HPDE6-E6E7 (cell line): ENCODE data around the gene SLC39A11.

Experiments
- DNase-seq: peaks from one replicate; pipeline ENCODE4 v3.0.0; 2011; ENCODE audit warnings: missing footprints; ENCODE audit errors: extremely low spot score

The SLC39A11 gene

DNA sequence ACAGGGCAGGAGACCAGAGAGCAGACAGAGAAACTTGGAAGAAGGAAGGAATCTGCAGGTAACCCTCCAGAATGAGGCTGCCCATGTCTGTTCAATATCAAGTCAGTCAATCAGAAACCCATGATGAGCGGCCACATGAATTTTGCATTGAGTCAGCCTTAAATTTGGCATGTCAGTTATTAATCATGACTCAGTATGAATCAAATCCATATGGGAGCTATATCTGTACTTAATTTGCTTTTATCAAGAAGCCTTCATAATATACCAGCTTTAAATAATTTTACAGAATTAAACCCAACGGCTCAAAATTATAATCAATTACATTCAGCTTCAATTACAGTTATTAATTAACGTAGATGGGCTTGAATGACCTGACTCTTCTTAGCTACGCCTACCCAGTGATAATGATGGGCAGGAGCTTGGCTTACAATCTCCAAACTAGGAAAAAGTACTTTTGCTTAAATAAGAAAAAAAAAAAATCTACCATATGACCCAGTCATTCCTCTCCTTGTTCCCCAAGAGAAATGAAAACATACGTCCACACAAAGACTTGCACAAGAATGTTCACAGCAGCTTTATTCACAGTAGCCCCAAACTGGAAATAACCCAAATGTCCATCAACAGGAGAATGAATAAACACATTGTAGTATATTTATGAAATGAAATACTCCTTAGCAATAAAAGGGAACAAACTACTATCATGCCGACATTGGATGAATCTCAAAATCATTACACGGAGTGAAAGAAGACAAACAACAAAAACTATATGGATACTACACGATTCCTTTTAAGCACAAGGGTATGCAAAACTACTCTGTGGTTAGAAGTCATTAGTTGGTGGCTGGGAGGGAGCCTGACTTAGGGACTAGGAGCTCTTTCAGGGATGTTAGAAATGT lies 48.6 kb downstream of the SLC39A11 start:
- DNase-seq = no peak

- DNase-seq = no peak
Measured at GRCh38 chr17:73042809-73043685, 49.4 kb downstream of the SLC39A11 start.

DNA sequence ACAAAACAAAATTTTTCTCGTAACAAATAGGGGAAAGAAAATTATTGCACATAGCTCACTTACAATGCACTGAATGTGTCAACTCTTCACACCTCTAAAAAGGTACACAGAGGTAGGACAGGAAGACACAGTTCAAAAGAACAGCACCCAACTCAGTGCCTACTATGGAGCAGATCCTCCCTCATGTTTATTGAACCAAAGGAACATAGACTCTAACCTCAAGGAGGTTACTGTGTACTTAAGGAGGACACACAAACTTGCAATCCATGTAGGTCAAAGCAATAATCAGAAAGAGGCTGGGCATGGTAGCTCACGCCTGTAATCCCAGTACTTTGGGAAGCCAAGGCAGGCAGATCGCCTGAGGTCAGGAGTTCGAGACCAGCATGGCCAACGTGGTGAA lies 50.3 kb downstream of the SLC39A11 start:
- DNase-seq = no peak

- DNase-seq = no peak
Measured at GRCh38 chr17:73039282-73039681, 53.2 kb downstream of the SLC39A11 start.

GRCh38 chr17:73031472-73031871 lies 61.0 kb downstream of the SLC39A11 start:
- DNase-seq = no peak

GRCh38 chr17:73030995-73031394 lies 61.5 kb downstream of the SLC39A11 start:
- no peak for DNase-seq

DNA sequence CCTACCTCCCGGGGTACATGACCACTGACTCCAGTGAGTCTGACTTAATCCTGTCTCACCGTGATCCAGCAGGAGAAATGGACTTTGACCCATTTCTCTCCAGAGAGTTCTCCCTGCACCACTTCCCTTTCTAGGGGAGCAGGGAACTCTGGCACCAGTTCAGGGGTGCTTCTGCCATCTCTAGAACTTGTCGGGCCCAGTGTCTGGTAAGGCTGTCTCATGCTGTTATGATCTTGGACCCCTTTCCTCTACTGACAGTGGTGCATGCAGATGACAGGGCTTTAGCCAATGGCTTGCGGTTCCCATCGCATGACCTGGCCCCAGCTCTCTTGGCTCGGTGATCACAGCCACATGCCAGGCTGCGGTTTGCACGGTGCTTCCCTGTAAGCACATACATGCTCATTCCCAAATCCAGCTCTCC lies 62.0 kb downstream of the SLC39A11 start:
- no peak for DNase-seq

GRCh38 chr17:73029991-73030390 lies 62.5 kb downstream of the SLC39A11 start:
- no peak for DNase-seq

- no peak for DNase-seq
Measured at GRCh38 chr17:73029021-73029420, 63.5 kb downstream of the SLC39A11 start.

- no peak for DNase-seq
Measured at GRCh38 chr17:73028299-73028755, 64.2 kb downstream of the SLC39A11 start.

GRCh38 chr17:73027130-73027741 lies 65.3 kb downstream of the SLC39A11 start:
- DNase-seq = no peak

DNA sequence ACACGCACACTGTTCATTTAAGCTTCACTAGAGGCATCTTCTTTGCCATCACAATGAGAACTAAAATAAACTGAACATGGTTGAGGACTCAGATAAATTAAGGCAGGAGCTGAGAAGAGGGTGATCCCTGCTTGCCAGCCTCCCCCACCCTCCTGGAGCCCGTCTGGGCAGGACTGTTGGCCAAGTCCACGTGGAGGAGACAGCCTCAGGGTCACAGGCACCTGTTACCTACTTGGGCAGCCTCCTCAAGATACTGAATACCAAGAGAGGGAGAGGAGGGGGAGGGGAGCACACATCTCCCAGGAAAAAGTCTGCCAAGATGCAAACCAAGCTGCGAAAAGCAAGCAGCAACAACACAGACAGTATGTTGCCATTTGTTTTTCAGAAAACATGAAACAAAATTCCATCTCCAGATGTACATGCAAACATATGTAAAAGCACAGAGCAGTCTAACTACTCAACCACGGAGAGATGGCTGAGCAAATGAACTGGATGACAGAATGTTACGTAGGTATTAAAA lies 67.4 kb downstream of the SLC39A11 start:
- no peak for DNase-seq

GRCh38 chr17:73023759-73024158 lies 68.7 kb downstream of the SLC39A11 start:
- DNase-seq = no peak

DNA sequence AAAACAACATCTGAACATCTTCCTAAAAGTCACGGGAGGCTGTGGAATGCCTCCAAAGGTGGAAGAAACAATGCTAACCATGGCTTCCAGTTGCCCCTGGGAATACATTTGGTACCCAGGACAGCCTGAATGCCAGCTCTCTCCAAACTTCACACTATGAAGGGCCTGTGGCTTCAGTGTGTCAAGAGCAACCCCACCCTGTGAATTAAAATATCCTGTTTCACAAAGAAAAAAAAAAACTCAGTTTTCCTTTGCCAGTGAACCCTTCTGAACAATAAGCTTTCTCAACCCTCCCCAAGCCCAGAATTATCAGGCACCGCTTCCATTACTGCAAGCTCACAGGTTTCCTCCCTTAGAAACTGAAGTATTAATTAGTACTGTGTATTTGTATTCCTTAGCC lies 69.8 kb downstream of the SLC39A11 start:
- DNase-seq = no peak

- no peak for DNase-seq
Measured at GRCh38 chr17:73021771-73022170, 70.7 kb downstream of the SLC39A11 start.

DNA sequence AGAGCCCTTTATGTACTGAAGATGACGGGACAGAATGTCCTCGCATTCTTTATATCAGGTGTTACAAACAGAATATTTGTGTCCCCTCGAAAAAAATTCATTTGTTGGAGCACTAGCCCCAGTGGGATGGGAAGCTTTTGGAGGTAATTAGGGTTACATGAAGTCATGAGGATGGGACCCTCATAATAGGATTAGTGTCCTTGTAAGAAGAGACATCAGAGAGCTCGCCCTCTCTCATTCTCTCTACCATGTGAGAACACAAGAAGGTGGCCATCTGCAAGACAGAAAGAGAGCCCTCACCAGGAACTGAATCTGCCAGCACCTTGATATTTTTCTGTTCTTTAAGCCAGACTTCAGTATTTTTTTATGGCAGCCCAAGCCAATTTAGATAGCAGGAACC lies 72.4 kb downstream of the SLC39A11 start:
- no peak for DNase-seq

DNA sequence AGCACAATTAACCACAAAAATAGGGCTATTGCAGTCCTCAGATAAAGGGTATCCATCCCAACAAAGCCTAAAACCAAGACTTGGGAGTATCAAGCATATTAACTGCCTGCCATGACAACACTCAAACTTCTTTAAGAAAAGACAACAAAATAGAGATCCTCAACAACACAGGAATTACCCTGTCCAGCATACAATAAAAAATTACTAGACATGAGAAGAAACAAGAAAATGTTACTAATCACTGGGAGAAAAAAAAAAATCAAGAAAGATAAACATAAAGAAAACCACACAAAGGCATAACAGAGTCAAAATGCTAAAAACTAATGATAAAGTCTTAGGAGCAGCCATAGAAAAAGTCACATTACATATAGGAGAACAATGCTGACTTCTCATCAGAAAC lies 73.9 kb downstream of the SLC39A11 start:
- no peak for DNase-seq

DNA sequence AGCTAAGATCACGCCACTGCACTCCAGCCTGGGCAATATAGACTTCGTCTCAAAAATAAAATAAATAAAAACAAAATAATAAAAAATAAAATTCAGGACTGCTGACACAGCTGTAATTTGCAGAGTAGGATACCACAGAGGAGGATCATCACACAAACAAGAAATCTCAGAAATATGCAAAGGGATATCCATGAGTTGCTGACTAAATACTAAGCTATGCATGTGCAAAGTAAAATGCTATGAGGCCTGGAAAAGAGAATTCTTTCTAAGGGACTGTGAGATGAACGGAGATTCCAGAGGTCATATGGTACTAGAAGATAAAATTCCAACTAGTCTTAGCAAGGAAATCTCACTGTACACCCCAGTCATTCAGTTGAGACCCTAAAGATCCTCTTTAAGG lies 74.8 kb downstream of the SLC39A11 start:
- DNase-seq = no peak

GRCh38 chr17:73015722-73016276 lies 76.7 kb downstream of the SLC39A11 start:
- DNase-seq = no peak

- no peak for DNase-seq
Measured at GRCh38 chr17:73013816-73014663, 78.4 kb downstream of the SLC39A11 start.

DNA sequence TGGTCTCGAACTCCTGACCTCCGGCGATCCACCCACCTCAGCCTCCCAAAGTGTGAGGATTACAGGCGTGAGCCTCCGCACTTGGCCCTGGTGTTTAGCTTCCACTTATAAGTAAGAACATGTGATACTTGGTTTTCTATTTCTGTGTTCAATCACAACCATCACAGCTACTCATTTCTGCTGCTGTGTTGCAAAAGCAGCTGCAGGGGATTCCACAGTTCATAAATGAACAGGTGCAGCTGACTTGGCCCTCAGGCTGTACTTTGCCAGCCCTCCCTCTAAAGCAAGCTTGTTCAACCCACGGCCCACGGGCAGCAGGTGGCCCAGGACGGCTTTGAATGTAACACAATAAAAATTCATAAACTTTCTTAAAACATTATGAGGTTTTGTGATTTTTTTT lies 79.2 kb downstream of the SLC39A11 start:
- DNase-seq = no peak
